ENCODE data around the gene ZNF333.
"Not testable (repeated sequence)": the region's sequence is repeated elsewhere in the genome, so short reads cannot be mapped to it uniquely, and the experiment has no call there.

Gene ZNF333

GRCh38 chr19:14700711-14701375 lies 11.0 kb downstream of the ZNF333 start:
- no peak for DNase-seq

- DNase-seq = no peak
Measured at GRCh38 chr19:14703833-14704232, 14.0 kb downstream of the ZNF333 start.

- no peak for DNase-seq
Measured at GRCh38 chr19:14704450-14704849, 14.6 kb downstream of the ZNF333 start.

- no peak for DNase-seq
Measured at GRCh38 chr19:14715841-14716240, 26.0 kb downstream of the ZNF333 start.

- no peak for DNase-seq
Measured at GRCh38 chr19:14718522-14719116, 28.8 kb downstream of the ZNF333 start.

DNA sequence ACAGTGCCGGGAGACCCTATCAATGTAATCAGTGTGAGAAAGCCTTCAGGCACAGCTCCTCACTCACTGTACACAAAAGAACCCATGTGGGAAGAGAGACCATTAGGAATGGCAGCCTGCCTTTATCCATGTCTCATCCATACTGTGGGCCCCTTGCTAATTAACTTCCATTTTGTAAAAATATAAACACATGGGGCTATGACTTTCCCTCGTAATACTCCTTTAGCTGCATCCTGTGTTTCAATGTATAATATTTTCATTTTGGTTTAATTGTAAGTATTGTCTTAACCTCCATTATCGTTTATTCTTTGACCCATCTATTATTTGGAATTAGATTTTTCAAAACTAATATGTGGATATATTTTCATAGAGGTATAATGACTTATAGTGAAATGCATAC lies 29.3 kb downstream of the ZNF333 start:
- DNase-seq = no peak

DNA sequence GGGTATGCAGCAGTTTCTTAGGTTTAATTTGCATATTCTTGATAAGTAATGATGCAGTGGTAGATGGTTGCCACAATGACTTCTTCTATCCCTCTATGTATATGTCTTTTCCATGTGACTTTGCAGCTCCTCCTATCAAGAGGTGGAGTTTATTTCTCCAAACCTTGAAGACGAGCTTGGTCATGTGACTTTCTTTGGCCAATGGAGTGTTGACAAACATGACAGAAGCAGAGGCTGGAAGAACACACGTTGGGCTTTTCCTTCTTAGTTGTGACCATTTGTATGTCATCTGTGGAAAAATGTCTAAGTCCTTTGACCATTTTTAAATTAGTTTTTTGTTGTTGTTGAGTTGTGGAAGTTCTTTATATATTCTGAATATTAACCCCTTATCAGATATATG lies 32.3 kb downstream of the ZNF333 start:
- DNase-seq = no peak

- no peak for DNase-seq
Measured at GRCh38 chr19:14728595-14728994, 38.7 kb downstream of the ZNF333 start.

GRCh38 chr19:14731200-14731599 lies 41.4 kb downstream of the ZNF333 start:
- no peak for DNase-seq

DNA sequence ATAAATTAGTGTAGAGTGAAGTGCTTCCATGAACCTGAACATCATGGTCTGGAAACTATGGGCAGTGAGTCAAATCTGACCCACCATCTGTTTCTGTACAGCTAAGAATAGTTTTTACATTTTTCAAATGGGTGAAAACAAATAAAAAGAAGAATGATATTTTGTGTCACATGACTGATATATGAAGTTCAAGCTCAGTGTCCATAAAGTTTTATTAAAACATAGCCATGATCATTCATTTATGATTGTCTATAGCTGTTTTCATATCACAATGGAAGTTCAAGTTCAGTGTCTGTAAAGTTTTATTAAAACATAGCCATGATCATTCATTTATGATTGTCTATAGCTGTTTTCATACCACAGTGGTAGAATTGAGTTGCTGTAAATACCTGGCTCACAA lies 42.7 kb downstream of the ZNF333 start:
- no peak for DNase-seq

DNA sequence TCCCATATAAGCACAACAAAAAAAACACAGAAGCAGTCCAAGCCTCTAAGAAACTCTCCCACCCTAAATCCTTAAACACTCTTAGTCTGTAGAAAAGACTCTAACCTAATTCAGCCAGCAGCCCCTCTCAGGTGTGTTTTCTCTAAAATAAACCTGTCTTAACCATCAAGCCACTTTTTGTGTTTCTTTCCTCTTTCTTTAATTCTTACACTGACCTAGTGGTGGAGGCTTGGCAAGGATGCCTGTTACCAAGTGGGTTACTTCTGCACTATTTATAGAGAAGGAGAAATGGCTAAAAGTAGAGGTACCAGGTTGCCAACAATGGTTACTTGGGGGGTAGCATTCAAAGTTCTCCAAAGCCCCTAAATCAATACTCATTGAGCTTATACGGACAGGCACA lies 43.7 kb downstream of the ZNF333 start:
- no peak for DNase-seq

- no peak for DNase-seq
Measured at GRCh38 chr19:14735915-14736314, 46.1 kb downstream of the ZNF333 start.

DNA sequence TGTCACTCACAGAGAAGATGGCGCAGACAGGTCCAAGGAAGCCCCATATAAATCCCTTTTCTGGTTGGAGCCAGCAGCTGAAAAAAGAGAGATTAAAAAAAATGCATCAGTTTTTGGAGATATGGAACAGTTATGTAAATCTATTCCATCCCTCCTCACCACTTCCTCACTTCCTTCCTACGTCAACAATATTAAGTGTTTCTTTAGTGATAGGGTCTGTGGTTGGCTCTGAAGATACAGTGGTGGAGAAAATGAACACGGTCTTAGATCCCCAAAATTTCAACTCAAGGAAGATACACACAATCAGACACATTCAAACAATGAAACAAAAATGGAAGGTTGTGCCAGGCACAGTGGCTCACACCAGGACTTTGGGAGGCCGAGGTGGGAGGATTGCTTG lies 57.0 kb downstream of the ZNF333 start:
- no peak for DNase-seq

GRCh38 chr19:14748601-14749000 lies 58.8 kb downstream of the ZNF333 start:
- DNase-seq = no peak

- no peak for DNase-seq
Measured at GRCh38 chr19:14758816-14759215, 69.0 kb downstream of the ZNF333 start.

GRCh38 chr19:14761607-14762006 lies 71.8 kb downstream of the ZNF333 start:
- no peak for DNase-seq

GRCh38 chr19:14762111-14762510 lies 72.3 kb downstream of the ZNF333 start:
- no peak for DNase-seq

GRCh38 chr19:14763497-14764145 lies 73.8 kb downstream of the ZNF333 start:
- DNase-seq = no peak

GRCh38 chr19:14764401-14764800 lies 74.6 kb downstream of the ZNF333 start:
- DNase-seq = no peak

GRCh38 chr19:14765403-14765802 lies 75.6 kb downstream of the ZNF333 start:
- not testable (repeated sequence) for DNase-seq

- not testable (repeated sequence) for DNase-seq
Measured at GRCh38 chr19:14765841-14766240, 76.0 kb downstream of the ZNF333 start.

- DNase-seq = no peak
Measured at GRCh38 chr19:14767466-14767971, 77.7 kb downstream of the ZNF333 start.

DNA sequence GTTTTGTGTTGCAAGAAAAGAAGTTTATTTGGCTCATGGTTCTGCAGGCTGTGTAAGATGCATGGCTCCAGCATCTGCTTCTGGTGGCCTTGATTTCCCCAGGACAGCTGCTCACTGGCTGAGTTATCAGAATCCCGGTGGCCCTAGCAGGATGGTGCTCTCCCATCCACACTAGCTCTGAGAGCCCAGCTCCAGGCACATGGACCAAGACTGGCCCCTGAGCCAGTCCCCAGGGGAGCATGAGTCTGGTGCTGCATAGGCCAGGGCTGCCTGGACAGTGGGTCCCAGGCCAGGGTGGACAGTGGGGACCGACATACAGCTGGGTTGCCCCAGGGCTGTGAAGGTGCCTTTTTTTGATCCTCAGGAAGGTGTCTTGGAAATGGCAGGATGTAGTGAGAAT lies 78.2 kb downstream of the ZNF333 start:
- DNase-seq = no peak

GRCh38 chr19:14769201-14769600 lies 79.4 kb downstream of the ZNF333 start:
- DNase-seq = no peak

Measured in stimulated activated CD4-positive, alpha-beta T cell treated with anti-CD3 and anti-CD28 coated beads, Interleukin-2, amount 100 ng/mL, for 48 hours (primary cell).